Hematopoietic multipotent progenitor cell treated with erythropoietin and hydrocortisone succinate and interleukin-3 and kit ligand, for 4 days (in vitro differentiated cells): ENCODE results near the gene MAP1B.

Experiments
- DNase-seq: peaks from one replicate; pipeline ENCODE4 v3.0.0-alpha.2; 2015

MAP1B gene

DNA sequence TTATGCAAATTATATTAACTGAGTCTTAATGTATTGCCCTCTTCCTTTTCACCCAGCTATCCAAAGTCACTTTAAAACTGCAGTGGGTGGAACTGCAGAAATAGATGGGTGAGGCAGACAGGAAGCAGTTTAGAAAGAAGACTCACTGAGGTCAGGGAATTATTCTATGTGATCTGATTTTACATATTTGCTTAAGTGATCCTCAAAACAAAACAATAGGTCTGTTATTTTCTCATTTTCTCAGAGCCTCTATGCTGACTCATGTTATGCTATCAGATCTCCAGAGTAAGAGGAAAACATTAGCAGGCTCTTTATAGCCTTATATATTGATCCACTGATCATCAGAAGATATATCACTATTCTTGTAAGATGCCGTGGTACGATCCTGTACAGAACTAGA, 149.3 kb downstream of the MAP1B start:
- DNase-seq = no peak
